WTC11 (cell line): ENCODE measurements around the gene PCLAF.

ENCODE experiments used
- ARID4B ChIP-seq: sonication (generic); formaldehyde crosslinking; IDR thresholded peaks from 2 replicates; pipeline ENCODE4 v1.8.0; 2023; ENCODE audit warnings: missing genetic modification reagents, mild to moderate bottlenecking, borderline replicate concordance
- ESRRA ChIP-seq: sonication (generic); formaldehyde crosslinking; IDR thresholded peaks from 2 replicates; pipeline ENCODE4 v1.8.1; 2022; ENCODE audit warnings: mild to moderate bottlenecking, missing genetic modification reagents, borderline replicate concordance
- FOXJ3 ChIP-seq: sonication (generic); formaldehyde crosslinking; IDR thresholded peaks from 2 replicates; pipeline ENCODE4 v1.9.0; 2021; ENCODE audit warnings: missing genetic modification reagents, mild to moderate bottlenecking, borderline replicate concordance
- FOXP1 ChIP-seq: sonication (generic); formaldehyde crosslinking; IDR thresholded peaks from 2 replicates; pipeline ENCODE4 v1.8.0; 2022; ENCODE audit warnings: missing genetic modification reagents, mild to moderate bottlenecking, moderate library complexity, borderline replicate concordance
- IRF2 ChIP-seq: sonication (generic); formaldehyde crosslinking; IDR thresholded peaks from 2 replicates; pipeline ENCODE4 v1.8.0; 2022; ENCODE audit warnings: low read depth, missing genetic modification reagents, borderline replicate concordance
- JAZF1 ChIP-seq: fragments of 250-450 bp; sonication (Bioruptor Pico); IDR thresholded peaks from 2 replicates; pipeline ENCODE4 v1.9.0; 2021; ENCODE audit warnings: moderate library complexity, mild to moderate bottlenecking, inconsistent platforms
- MAX ChIP-seq: sonication (generic); formaldehyde crosslinking; IDR thresholded peaks from 2 replicates; pipeline ENCODE4 v1.8.0; 2022; ENCODE audit warnings: mild to moderate bottlenecking, missing genetic modification reagents
- MXD4 ChIP-seq: fragments of 250-450 bp; sonication (Bioruptor Pico); IDR thresholded peaks from 2 replicates; pipeline ENCODE4 v1.8.0; 2021; ENCODE audit warnings: mild to moderate bottlenecking, moderate library complexity, borderline replicate concordance
- NFYB ChIP-seq: sonication (generic); formaldehyde crosslinking; conservative IDR thresholded peaks from 2 replicates; pipeline ENCODE4 v1.8.0; 2022; ENCODE audit warnings: low read depth, missing genetic modification reagents
- TEAD1 ChIP-seq: sonication (generic); formaldehyde crosslinking; IDR thresholded peaks from 2 replicates; pipeline ENCODE4 v1.8.0; 2022; ENCODE audit warnings: mild to moderate bottlenecking, missing genetic modification reagents
- TF ChIP-seq, protein P1 (sequence below): fragments of 200-600 bp; IDR thresholded peaks from 2 replicates; pipeline ENCODE4 v1.8.0; 2022; ENCODE audit warnings: antibody characterized with exemption
- TF ChIP-seq, protein P2 (sequence below): fragments of 250-450 bp; sonication (Bioruptor Pico); IDR thresholded peaks from 2 replicates; pipeline ENCODE4 v1.8.0; 2021; ENCODE audit warnings: mild to moderate bottlenecking
- TF ChIP-seq, protein P3 (sequence below): sonication (generic); formaldehyde crosslinking; IDR thresholded peaks from 2 replicates; pipeline ENCODE4 v1.8.0; 2022; ENCODE audit warnings: mild to moderate bottlenecking, missing genetic modification reagents

- TF ChIP-seq FOXJ3 (CRISPR knock-in tag) (no peak), MAX (CRISPR knock-in tag) (no peak), TEAD1 (CRISPR knock-in tag) (no peak), MXD4 (CRISPR knock-in tag) (no peak), NFYB (CRISPR knock-in tag) (no peak), JAZF1 (CRISPR knock-in tag) (no peak), FOXP1 (CRISPR knock-in tag) (no peak), ESRRA (CRISPR knock-in tag) (no peak), IRF2 (CRISPR knock-in tag) (no peak), ARID4B (no peak)
- TF ChIP-seq, protein P1, sequence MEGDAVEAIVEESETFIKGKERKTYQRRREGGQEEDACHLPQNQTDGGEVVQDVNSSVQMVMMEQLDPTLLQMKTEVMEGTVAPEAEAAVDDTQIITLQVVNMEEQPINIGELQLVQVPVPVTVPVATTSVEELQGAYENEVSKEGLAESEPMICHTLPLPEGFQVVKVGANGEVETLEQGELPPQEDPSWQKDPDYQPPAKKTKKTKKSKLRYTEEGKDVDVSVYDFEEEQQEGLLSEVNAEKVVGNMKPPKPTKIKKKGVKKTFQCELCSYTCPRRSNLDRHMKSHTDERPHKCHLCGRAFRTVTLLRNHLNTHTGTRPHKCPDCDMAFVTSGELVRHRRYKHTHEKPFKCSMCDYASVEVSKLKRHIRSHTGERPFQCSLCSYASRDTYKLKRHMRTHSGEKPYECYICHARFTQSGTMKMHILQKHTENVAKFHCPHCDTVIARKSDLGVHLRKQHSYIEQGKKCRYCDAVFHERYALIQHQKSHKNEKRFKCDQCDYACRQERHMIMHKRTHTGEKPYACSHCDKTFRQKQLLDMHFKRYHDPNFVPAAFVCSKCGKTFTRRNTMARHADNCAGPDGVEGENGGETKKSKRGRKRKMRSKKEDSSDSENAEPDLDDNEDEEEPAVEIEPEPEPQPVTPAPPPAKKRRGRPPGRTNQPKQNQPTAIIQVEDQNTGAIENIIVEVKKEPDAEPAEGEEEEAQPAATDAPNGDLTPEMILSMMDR, result no peak
- TF ChIP-seq, protein P2, sequence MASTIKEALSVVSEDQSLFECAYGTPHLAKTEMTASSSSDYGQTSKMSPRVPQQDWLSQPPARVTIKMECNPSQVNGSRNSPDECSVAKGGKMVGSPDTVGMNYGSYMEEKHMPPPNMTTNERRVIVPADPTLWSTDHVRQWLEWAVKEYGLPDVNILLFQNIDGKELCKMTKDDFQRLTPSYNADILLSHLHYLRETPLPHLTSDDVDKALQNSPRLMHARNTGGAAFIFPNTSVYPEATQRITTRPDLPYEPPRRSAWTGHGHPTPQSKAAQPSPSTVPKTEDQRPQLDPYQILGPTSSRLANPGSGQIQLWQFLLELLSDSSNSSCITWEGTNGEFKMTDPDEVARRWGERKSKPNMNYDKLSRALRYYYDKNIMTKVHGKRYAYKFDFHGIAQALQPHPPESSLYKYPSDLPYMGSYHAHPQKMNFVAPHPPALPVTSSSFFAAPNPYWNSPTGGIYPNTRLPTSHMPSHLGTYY (CRISPR knock-in tag), result no peak
- TF ChIP-seq, protein P3, sequence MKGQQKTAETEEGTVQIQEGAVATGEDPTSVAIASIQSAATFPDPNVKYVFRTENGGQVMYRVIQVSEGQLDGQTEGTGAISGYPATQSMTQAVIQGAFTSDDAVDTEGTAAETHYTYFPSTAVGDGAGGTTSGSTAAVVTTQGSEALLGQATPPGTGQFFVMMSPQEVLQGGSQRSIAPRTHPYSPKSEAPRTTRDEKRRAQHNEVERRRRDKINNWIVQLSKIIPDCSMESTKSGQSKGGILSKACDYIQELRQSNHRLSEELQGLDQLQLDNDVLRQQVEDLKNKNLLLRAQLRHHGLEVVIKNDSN, result no peak
These were observed 42.7 kb upstream of the PCLAF start for GRCh38 chr15:64423970-64424369.
